Measurements from ENCODE around the gene RALGPS1.

Gene RALGPS1

GRCh38 chr9:127233989-127234388, 319.4 kb downstream of the RALGPS1 start:
- no peak for DNase-seq (ENCODE audit: low read depth in 1 of 2, low spot score in 1 of 2)

- DNase-seq (ENCODE audit: low read depth in 1 of 2, low spot score in 1 of 2): no peak
Measured at GRCh38 chr9:127237801-127238200, 323.2 kb downstream of the RALGPS1 start.

- no peak for DNase-seq (ENCODE audit: low read depth in 1 of 2, low spot score in 1 of 2)
Measured at GRCh38 chr9:127241354-127241753, 326.8 kb downstream of the RALGPS1 start.

DNA sequence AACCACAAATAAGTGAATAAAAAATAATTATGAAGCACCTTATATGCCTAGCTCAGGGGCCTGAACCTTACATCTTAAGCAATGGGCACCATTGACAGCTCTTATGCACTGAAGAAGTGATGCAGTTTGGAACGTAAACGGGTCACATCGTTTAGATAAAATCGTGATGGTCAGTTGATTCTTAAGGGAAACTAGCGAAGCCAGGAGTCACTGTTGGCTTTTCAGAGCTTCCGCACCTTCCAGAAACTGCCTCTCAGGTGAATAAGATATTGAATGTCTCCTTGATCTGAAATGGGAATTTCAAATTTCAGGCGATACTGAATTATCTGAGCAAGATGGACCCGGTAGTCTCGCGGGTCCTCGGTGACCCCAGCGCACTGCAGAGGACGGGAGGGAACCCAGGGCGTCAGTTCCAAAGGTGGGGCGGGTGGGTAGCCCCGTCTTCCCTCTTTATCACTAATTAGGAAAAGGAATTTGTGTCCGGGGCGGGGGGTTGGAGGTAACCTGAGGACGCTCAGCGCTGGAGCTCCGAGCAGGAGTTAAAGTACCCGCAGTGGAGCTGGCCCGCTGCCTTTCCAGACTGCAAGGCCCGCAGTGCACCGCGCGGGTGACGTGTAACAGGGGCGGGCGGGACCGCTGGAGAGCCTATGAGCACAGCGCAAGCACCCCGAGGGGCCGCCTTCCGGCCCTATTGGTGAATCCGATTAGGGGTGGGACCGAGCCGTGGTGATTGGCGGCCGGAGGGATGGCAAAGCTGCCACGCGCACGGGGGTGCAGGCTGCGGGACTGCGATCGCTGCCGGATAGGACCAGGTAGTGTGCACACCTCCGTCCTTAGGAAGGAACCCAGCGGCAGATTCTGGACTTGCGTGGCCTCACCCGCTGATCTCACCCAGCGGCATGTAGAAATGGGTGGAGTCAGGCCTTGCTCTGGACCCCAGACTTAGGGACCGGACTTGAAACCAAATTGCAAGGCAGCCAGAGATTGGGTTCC, 330.3 kb downstream of the RALGPS1 start:
- peak; percentile 86 to 92 for DNase-seq (ENCODE audit: low read depth in 1 of 2, low spot score in 1 of 2)

GRCh38 chr9:127245637-127246164, 331.1 kb downstream of the RALGPS1 start:
- DNase-seq (ENCODE audit: low read depth in 1 of 2, low spot score in 1 of 2): no peak

DNA sequence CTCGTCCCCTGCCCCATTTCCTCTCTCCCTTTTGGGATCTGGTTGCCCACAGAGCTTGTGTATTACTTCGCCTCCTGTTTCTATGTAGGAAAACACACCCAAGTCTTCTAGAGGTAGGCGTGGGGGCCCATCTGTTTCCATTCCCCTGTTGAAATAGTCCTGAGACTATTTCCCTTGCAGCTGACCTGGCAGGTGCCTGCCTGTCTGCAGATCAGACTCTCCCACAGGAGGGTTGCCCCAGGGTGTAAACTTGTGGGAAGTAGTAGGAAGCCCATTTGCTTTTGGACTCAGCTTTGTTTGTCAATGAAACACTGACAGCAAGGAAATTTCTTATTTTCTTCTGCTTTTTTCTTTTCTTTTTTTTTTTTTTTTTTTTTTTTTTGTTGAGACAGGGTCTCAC, 333.7 kb downstream of the RALGPS1 start:
- DNase-seq (ENCODE audit: low read depth in 1 of 2, low spot score in 1 of 2): no peak

- no peak for DNase-seq (ENCODE audit: low read depth in 1 of 2, low spot score in 1 of 2)
Measured at GRCh38 chr9:127249877-127250276, 335.3 kb downstream of the RALGPS1 start.

GRCh38 chr9:127250896-127251391, 336.4 kb downstream of the RALGPS1 start:
- no peak for DNase-seq (ENCODE audit: low read depth in 1 of 2, low spot score in 1 of 2)

DNA sequence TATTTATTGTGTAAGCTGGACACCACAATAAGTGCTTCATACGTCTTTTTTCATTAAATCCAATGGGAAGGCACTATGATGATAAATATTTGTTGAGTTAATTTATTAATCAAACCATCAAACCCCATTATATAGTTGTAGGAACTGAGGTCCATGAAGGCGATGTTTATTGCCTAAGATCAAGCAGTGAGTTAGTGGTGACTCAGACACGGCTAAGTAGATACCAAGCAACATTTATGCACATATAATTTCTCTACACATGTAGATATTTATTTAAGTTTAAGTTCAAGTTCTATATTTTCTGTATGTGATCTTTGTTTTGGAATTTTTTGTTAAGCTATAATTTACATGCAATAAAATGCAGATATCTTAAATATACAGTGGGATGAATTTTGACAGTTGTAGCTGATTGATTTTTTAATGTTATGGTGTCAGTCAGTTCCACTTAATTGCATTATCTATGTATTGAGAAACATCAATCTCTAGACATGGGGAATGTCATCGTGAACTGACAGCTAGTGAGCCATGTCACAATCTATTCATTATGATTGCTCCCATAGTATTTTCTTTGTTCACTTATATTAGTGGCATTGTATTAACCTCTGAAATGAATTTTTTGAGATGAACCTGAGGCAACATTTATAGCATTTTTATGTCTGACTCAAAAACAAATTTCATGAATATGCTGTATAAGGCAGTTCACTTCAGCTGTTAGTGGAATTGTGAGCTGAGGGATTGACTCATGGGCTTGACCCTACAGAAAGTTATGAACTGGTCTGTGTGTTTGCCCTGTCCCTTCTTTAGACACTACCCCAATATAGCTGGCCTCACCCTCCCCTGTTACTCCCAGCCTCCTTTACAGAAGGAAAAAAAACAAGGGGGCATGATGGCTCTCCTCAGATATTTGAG, 338.1 kb downstream of the RALGPS1 start:
- no peak for DNase-seq (ENCODE audit: low read depth in 1 of 2, low spot score in 1 of 2)

DNA sequence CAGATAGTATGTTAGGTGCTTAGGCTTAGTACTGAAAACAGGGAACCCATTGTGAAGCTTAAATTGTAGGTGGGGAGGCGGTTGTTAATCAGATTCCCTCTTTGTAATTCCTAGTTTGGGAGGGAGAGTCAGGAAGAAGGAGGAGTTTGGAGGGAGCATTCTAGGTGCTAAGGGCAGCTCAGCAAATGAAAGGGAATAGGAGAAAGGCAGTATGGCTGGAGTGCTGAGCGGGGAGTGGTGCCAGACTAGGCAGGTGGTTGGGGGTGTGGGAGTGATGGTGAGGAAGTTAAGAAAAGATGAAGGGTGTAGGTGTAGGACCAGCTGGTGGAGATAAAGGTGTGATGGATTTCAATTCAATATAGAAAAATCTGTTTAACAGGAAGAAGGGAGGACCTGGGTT, 338.9 kb downstream of the RALGPS1 start:
- DNase-seq (ENCODE audit: low read depth in 1 of 2, low spot score in 1 of 2): no peak

GRCh38 chr9:127255692-127256091, 341.1 kb downstream of the RALGPS1 start:
- DNase-seq (ENCODE audit: low read depth in 1 of 2, low spot score in 1 of 2): no peak

- no peak for DNase-seq (ENCODE audit: low read depth in 1 of 2, low spot score in 1 of 2)
Measured at GRCh38 chr9:127256324-127256723, 341.7 kb downstream of the RALGPS1 start.

DNA sequence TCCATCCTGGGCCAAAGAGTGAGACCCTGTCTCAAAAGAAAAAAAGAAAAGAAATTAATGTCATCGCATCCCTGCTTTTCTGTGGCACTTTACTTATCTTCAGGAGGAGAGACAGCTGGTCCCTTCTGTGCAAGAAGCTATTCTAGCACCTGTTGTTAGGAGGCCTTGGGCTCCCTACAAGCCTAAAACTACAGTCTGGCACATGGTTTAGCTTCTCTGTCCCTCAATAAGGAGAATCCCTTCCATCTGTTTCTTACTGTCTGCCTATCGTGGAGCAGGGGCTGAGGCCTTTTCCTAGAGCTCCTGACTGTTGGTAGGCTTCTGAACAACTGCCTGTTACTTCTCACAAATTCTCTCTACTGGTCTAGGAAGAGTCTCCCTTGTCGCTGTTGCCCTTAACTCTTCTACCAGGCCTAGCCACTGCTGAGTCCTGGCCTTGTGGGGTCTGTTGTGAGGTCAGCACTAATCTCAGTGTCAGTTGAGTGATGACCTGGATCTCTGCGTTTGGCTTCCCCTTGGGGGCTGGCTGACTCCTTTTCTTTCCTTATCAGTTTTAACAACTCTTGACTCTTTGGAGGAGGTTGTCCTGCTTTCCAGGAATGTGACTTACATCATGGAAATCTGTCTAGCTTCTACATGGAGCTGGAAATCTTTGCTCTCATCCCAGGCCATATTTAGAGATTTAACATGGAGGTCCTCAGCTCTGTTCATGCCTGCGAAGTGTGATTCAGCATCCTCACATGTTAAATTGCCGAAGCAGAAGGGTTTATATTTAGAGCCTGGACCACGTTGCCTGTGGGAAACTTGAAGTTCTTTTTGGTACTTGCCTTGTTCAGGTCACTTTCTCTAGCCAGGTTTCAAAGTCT, 344.3 kb downstream of the RALGPS1 start:
- no peak for DNase-seq (ENCODE audit: low read depth in 1 of 2, low spot score in 1 of 2)

GRCh38 chr9:127262602-127263001, 348.0 kb downstream of the RALGPS1 start:
- DNase-seq (ENCODE audit: low read depth in 1 of 2, low spot score in 1 of 2): no peak

GRCh38 chr9:127263237-127263636, 348.7 kb downstream of the RALGPS1 start:
- no peak for DNase-seq (ENCODE audit: low read depth in 1 of 2, low spot score in 1 of 2)

GRCh38 chr9:127263664-127264063, 349.1 kb downstream of the RALGPS1 start:
- DNase-seq (ENCODE audit: low read depth in 1 of 2, low spot score in 1 of 2): no peak

- no peak for DNase-seq (ENCODE audit: low read depth in 1 of 2, low spot score in 1 of 2)
Measured at GRCh38 chr9:127264462-127265219, 350.1 kb downstream of the RALGPS1 start, which contains the start of gene GARNL3. Gene GARNL3, plus strand, starts transcription at chr9:127264774. Its CDS starts 104 bp downstream, at chr9:127264878.

DNA sequence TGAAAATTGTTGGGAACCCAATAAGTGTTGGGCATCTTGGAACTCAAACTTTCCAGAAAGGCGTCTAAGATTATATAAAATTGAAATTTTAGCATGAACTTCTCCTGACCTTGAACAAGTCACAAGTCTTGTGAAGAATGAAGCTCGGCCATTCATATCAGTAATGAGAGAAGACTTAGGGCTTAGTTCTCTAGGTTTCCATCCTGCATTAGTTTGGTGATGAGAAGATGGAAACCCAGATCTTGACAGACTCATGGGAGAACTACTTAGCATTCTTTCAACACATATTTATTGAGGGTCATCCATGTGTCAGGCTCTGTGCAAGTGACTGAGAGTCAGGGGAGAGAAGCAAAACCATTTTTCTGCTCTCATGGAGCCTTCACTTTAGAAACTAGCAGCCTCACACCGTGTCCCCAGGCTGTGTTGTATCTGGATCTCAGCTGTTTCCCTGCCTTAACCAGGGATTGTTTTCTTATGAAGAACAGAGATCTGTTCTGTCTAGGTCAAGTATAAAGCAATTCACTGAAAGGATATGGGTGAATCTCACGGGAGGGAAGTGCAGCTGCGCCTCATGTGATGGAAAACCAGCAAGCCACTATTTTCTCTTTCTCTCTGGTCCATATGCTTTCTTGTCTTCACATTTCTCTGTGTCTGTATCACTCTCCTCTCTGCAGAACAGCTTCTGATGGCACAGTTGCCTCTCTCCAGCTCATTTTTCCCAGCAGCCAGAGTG, 353.4 kb downstream of the RALGPS1 start:
- DNase-seq (ENCODE audit: low read depth in 1 of 2, low spot score in 1 of 2): no peak

- DNase-seq (ENCODE audit: low read depth in 1 of 2, low spot score in 1 of 2): no peak
Measured at GRCh38 chr9:127269449-127269848, 354.9 kb downstream of the RALGPS1 start.
